Activated CD8-positive, alpha-beta T cell treated with anti-CD3 and anti-CD28 coated beads for 36 hours (primary cell): ENCODE data around the gene THADA. TPM values are rescaled to one million over a fixed set of nuclear protein-coding genes. Genes with fewer than 3 reads are reported as not detected.
"Not testable (repeated sequence)": the region's sequence is repeated elsewhere in the genome, so short reads cannot be mapped to it uniquely, and the experiment has no call there.

Source experiments
- ATAC-seq: fragments of 200-7000 bp; cut with Tn5 transposase; one replicate; pipeline ENCODE4 v1.10.0; 2021; ENCODE audit warnings: mild to moderate bottlenecking, moderate library complexity
- CTCF ChIA-PET: fragments of 350-600 bp; sonication (Branson Sonifier 250); formaldehyde crosslinking; loops from one replicate; lab custom pipeline; 2021; ENCODE audit warnings: antibody characterized with exemption; lab: Charles Lee
- POLR2A ChIA-PET: fragments of 350-600 bp; sonication (Branson Sonifier 250); formaldehyde crosslinking; loops from one replicate; lab custom pipeline; 2021; ENCODE audit warnings: antibody characterized with exemption; lab: Charles Lee
- DNase-seq: peaks from one replicate; pipeline ENCODE4 v3.0.0-alpha.2; 2020
- H3K27ac Mint-ChIP-seq: one replicate; pipeline ENCODE4 v1.8.0; 2021; ENCODE audit warnings: mild to moderate bottlenecking, mixed read lengths
- H3K27me3 Mint-ChIP-seq: one replicate; pipeline ENCODE4 v1.8.0; 2021; ENCODE audit warnings: mixed read lengths
- H3K36me3 Mint-ChIP-seq: one replicate; pipeline ENCODE4 v1.8.0; 2021; ENCODE audit warnings: low read depth, mixed read lengths
- H3K4me1 Mint-ChIP-seq: one replicate; pipeline ENCODE4 v1.8.0; 2021; ENCODE audit warnings: low read depth, mixed read lengths
- H3K4me3 Mint-ChIP-seq: one replicate; pipeline ENCODE4 v1.8.0; 2021; ENCODE audit warnings: mild to moderate bottlenecking, moderate library complexity, mixed read lengths
- H3K9me3 Mint-ChIP-seq: one replicate; pipeline ENCODE4 v1.8.0; 2021; ENCODE audit warnings: mixed read lengths
- intact Hi-C: fragments of 100-400 bp; cut with micrococcal nuclease; formaldehyde crosslinking; loops from one replicate; pipeline ENCODE4 v1.10.0; 2022
- total RNA-seq, 2 experiments: library from RNA; stranded (reverse); gene quantifications; one replicate each; pipeline ENCODE4 v1.2.3, GENCODE V29; 2021
- TF ChIP-seq, protein P1 (sequence below): fragments of 200-600 bp; IDR thresholded peaks from one replicate; pipeline ENCODE4 v1.8.0; 2022; ENCODE audit warnings: antibody characterized with exemption, mild to moderate bottlenecking

The THADA gene
- total RNA-seq, 2 experiments from 2014 or later: 31.3 to 31.6 TPM

DNA sequence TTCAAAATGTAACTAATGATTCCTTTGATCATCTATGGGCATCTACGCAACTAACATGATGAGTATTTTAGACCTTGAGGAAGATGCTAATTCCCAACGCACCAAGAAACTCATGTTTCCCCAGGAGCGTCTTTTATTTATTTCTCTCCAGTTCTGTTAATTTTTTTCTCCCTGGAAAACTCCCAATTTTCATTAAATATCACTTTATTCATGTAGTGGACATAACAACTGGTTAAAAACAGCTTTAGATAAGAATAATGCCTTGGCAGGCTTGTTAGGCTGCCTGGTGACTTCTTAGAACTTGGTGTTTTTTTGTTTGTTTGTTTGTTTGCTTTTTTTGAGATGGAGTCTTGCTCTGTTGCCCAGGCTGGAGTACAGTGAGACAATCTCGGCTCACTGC, 306.5 kb downstream of the THADA start:
- peaks cover 80% of the 10 kb centered on the region for H3K36me3 Mint-ChIP-seq
- ATAC-seq: no peak
- no peak overlapping the region for H3K27ac Mint-ChIP-seq
- POLR2A ChIA-PET: no interaction called here
- no peak for DNase-seq
- TF ChIP-seq, protein P1, sequence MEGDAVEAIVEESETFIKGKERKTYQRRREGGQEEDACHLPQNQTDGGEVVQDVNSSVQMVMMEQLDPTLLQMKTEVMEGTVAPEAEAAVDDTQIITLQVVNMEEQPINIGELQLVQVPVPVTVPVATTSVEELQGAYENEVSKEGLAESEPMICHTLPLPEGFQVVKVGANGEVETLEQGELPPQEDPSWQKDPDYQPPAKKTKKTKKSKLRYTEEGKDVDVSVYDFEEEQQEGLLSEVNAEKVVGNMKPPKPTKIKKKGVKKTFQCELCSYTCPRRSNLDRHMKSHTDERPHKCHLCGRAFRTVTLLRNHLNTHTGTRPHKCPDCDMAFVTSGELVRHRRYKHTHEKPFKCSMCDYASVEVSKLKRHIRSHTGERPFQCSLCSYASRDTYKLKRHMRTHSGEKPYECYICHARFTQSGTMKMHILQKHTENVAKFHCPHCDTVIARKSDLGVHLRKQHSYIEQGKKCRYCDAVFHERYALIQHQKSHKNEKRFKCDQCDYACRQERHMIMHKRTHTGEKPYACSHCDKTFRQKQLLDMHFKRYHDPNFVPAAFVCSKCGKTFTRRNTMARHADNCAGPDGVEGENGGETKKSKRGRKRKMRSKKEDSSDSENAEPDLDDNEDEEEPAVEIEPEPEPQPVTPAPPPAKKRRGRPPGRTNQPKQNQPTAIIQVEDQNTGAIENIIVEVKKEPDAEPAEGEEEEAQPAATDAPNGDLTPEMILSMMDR: no peak
- CTCF ChIA-PET: interaction anchor here (1.0 to 1.1 kb wide), 2 partner anchors 192 to 195 kb away, joined by 3 read pairs; no protein-coding TSS in a partner anchor
- H3K4me1 Mint-ChIP-seq: peaks cover 19% of the 10 kb centered on the region
- H3K9me3 Mint-ChIP-seq: peaks cover 15% of the 10 kb centered on the region
- intact Hi-C loops: no loop called here
- H3K27me3 Mint-ChIP-seq: no peaks in the 10 kb centered on the region
- no peak overlapping the region for H3K4me3 Mint-ChIP-seq

DNA sequence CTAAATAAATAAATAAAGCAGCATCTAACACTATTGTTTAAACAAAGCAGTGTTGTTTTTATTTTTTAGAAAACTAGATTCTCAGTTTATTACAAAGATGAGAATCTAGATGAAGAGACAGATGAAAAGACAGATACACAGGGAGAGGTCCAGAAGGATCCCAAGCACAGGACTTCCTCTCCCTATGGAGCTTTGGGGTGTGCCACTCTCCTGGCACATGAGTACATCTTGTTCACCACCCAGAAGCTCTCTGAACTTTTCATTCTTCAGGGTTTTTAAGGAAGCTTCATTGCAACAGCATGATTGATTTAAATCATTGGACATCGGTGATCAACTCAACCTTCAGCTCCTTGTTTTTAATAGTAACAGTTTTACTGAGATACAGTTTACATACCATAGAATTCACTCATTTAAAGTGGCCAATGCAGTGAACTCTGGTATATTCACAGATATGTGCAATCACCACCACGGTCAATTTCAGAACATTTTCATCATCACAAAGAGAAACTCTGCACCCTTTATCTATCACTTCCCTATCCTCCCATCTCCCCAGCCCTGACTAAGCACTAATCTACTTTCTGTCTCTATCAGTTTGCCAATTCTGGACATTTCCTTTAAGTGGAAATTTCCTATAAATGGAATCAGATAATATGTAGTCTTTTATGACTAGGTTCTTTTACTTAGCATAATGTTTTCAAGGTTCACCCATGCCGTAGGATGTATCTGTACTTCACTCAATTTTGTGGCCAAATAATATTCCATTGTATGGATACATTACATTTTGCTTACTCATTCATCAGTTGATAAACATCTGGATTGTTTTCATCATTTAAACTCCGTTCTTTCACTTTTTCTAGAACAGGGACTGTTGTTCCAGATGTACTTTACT, 307.2 kb downstream of the THADA start:
- DNase-seq: no peak
- TF ChIP-seq, protein P1: no peak
- peak overlapping the region; percentile 10 for H3K27ac Mint-ChIP-seq
- ChIA-PET POLR2A (no interaction called here), CTCF (interaction anchor here (0.6 kb wide), 1 partner anchor 38 kb away, joined by 3 read pairs; no protein-coding TSS in a partner anchor)
- no peak for ATAC-seq
- peaks cover 16% of the 10 kb centered on the region for H3K9me3 Mint-ChIP-seq
- H3K4me1 Mint-ChIP-seq: peaks cover 13% of the 10 kb centered on the region
- H3K36me3 Mint-ChIP-seq: peaks cover 85% of the 10 kb centered on the region
- intact Hi-C loops: no loop called here
- H3K4me3 Mint-ChIP-seq: no peak overlapping the region
- no peaks in the 10 kb centered on the region for H3K27me3 Mint-ChIP-seq

DNA sequence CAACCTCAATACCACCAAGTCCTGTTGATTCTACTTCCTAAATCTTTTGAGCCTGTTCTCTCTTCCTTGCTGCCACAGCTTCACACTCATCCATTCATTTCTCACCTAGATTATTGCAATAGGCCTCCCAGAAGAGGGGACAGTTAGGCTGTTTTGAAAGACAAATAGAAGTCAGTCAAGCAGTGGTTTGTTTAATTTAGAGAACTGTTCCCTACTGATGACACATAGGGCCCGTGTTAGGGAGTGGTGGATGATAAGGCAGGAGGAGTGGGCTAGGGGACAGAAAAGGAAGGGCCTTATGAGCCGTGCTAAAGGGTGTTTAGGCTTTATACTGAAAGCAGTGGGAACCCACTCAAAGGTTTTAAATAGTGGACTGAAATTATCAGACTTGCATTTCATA, 309.9 kb downstream of the THADA start:
- Mint-ChIP-seq H3K27me3 (no peaks in the 10 kb centered on the region), H3K4me1 (no peaks in the 10 kb centered on the region), H3K36me3 (peaks cover 83% of the 10 kb centered on the region), H3K27ac (no peak overlapping the region), H3K4me3 (no peak overlapping the region), H3K9me3 (peaks cover 18% of the 10 kb centered on the region)
- ChIA-PET CTCF (no interaction called here), POLR2A (no interaction called here)
- intact Hi-C loops: no loop called here
- DNase-seq: no peak
- ATAC-seq: no peak
- TF ChIP-seq, protein P1: no peak

DNA sequence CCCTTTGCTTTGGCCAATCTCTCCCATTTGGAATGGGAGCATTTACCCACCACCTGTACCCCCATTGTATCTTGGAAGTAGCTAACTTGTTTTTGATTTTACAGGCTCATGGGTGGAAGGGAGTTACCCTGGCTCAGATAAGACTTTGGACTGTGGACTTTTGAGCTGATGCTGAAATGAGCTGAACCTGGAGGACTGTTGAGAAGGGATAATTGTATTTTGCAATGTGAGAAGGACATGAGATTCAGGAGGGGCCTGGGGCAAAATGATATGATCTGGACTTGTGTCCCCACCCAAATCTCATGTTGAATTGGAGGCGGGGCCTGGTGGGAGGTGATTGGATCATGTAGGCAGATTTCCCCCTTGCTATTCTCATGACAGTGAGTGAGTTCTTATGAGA, 310.9 kb downstream of the THADA start:
- peaks cover 82% of the 10 kb centered on the region for H3K36me3 Mint-ChIP-seq
- ChIA-PET POLR2A (no interaction called here), CTCF (interaction anchor here (1.0 to 1.1 kb wide), 2 partner anchors 56 to 200 kb away, joined by 3 to 4 read pairs; no protein-coding TSS in a partner anchor)
- TF ChIP-seq, protein P1: no peak
- H3K27ac Mint-ChIP-seq: no peak overlapping the region
- DNase-seq: no peak
- no peak overlapping the region for H3K4me3 Mint-ChIP-seq
- H3K4me1 Mint-ChIP-seq: no peaks in the 10 kb centered on the region
- intact Hi-C loops: no loop called here
- H3K27me3 Mint-ChIP-seq: no peaks in the 10 kb centered on the region
- peaks cover 18% of the 10 kb centered on the region for H3K9me3 Mint-ChIP-seq
- ATAC-seq: no peak

DNA sequence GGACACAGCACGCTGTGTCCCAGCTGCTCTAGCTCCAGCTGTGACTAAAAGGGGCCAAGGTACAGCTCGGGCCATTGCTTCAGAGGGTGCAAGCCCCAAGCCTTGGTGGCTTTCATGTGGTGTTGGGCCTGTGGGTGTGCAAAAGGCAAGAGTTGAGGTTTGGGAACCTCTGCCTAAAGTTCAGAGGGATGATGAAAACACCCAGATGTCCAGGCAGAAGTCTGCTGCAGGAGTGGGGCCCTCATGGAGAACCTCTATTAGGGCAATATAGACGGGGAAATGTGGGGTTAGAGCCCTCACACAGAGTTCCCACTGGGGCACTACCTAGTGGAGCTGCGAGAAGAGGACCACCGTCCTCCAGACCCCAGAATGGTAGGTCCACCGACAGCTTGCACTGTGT, 311.5 kb downstream of the THADA start:
- Mint-ChIP-seq H3K36me3 (peaks cover 80% of the 10 kb centered on the region), H3K9me3 (peaks cover 18% of the 10 kb centered on the region)
- H3K27me3 Mint-ChIP-seq, POLR2A ChIA-PET, H3K4me1 Mint-ChIP-seq, H3K27ac Mint-ChIP-seq, intact Hi-C loops, ATAC-seq, DNase-seq, H3K4me3 Mint-ChIP-seq: not testable (repeated sequence)
- CTCF ChIA-PET: interaction anchor here (1.0 to 1.1 kb wide), 2 partner anchors 56 to 201 kb away, joined by 3 to 4 read pairs; no protein-coding TSS in a partner anchor
